Stimulated activated naive CD4-positive, alpha-beta T cell (primary cell): Measurements from ENCODE around the gene SCCPDH.

Experiments
- DNase-seq, 6 experiments: peaks; one replicate each; lab custom pipeline; 2025; lab: John Stamatoyannopoulos, UW

Gene SCCPDH

DNA sequence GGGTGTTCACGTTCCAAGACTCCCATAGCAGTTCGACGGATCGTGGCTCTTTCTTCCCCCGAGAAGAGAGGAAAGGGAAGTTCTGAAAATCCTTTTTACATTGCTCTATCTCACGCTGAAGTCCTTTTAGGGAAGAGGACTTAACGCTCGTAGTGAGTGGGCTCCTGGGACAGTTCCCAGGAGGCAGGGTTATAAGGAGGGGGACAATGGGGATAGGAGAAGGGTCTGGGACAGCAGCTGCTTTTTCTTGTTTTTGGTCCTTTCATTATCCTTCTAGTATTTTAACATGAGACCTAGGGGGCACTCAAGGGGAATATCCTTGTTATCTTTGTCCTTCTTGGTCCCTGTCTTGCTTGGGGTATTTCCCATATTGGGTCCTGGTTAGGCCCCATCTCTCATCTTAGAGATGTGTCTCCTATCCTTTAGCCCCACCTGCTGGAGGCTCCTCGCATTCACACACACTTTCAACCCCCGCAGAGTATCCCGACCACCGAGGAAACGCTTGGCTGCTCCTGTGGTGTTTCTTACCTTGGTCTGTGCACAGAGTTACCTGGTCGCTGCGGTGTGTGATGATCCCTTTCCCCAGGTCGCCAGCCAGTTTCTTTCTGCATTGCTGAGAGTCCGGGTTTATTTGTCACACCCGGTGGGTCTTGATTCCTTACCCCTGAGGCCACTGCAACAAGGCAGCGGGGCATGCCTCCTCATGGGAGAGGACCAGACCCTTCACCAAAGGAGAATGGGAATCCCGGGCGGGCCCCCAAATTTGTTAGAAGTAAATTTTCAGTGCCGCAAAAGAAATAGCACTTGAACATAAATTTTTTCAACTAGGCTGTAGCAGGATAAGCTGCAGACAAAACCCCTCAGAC, 29.7 kb downstream of the SCCPDH start:
- peak; percentile 3 to 58 (median 34) for DNase-seq

DNA sequence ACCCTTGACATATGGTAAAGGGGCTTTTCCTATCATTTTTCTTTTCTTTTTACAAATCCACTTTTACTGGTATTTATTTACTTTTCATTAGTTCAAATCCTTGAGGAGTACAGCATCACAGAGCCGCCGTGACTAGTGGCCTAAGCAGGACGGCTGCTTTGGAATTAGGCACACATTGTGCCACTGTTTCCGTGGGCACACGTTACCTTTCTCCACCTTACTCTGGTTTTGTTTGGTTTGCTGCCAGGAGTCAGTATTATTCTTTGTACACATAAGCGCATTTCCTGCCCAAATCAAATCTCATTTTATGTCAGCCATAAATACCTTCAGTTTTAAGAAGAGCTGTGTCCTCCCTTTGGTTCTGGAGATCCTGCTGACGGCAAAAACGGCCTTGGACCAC, 31.2 kb downstream of the SCCPDH start:
- DNase-seq: no peak

DNA sequence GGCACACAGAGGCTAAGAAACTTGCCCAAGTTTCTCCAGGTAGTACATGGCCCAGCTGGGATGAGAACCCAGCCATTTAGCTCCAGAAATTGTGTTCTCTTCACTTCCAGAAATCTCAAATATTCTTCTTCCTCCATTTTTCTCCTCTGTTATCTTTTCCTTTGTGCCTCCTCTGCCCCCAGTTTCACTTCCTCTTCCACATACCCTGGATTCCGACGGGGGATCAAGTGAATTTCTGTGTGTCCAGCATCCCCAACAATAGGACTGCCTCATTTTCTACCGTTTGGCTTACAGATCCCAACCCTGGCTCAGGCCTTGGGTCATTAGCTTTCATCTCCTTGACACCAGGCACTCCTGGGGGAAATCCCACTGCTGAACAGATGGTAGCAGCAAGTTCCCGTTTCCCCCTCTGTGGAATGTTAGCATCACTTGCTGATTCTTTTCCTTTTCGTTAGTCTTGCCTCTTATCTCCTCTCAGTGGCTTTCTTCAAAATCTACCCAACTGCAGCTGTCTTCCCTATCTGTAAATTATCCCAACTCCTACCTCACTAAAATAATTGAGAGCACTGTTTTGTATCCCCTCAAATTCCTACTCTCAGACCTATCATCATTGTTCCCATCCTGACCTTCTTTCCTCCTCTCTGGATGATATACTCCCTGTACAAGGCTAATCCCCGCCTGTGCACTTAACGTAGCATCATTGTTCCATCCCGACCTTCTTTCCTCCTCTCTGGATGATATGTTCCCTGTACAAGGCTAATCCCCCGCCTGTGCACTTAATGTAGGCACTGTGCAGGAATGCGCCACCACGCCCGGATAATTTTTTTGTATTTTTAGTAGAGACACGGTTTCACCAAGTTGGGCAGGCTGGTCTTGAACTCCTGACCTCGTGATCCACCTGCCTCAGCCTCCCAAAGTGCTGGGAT, 36.5 kb downstream of the SCCPDH start:
- no peak for DNase-seq

- no peak for DNase-seq
Observed at GRCh38 chr1:246761396-246761795, 37.2 kb downstream of the SCCPDH start.

DNA sequence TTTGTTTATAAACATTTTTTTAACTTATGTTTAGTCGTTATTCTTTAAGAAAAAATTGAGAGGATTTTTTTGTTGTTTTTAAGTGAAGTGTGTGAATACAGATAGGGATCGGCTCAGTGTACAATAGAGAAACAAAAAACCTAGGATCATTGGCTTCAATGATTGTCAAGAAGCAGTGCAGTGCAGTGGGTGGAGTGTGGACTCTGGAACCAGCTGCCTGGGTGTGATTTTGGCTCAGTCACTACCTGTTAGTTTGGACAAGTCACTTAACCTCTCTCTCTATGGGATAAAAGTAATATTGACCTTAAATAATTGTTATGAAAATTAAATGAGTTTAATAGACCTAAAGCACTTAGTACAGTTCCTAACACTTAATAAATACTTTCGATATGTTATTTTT, 41.3 kb downstream of the SCCPDH start:
- no peak for DNase-seq

DNA sequence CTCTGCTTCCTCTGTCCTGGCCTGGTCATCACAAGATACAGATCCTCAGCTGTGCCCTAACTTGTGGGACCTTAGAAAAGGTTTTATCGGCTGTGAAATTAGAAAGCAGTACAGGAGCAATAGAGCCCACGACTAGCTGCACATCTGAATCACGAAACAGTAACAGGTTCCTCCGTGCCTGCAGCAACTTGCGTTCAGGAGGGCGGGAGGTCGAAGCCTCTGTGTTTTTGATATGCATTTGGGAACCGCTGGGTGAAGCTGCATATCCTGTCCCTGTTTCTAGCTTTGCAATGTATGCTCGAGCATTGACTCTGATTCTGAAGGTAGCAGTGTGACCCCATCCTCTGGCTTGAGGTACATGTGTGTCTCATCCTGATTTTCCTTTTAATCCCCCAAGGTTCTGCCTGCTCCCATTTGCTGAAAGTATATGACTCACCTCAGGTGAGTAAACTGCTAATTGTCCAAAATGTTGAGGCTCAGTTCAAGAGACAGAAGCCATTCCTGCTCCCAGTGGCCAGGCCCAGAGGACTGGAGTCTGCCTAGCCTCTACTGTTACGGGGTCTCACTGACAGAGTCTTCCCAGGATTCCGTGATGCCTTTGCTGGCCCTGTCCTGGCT, 44.3 kb downstream of the SCCPDH start:
- DNase-seq: no peak

DNA sequence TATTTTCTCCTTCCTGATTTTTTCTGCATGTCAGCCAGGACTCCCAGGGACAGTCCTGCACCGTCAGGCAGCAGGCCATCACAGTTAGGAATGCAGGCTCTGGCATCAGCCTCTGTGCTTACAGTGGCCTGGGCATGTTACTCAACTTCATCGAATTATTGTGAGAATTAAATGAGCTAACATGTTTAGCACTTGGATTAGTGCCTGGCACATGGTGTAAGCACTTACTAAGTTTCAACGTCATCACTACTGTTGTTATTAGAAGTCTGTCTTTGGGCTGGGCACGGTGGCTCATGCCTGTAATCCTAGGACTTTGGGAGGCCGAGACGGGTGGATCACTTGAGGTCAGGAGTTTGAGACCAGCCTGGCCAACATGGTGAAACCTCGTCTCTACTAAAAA, 45.1 kb downstream of the SCCPDH start:
- DNase-seq: no peak

GRCh38 chr1:246771366-246771765, 47.2 kb downstream of the SCCPDH start:
- DNase-seq: no peak

- DNase-seq: no peak
Observed at GRCh38 chr1:246772686-246773085, 48.5 kb downstream of the SCCPDH start.

DNA sequence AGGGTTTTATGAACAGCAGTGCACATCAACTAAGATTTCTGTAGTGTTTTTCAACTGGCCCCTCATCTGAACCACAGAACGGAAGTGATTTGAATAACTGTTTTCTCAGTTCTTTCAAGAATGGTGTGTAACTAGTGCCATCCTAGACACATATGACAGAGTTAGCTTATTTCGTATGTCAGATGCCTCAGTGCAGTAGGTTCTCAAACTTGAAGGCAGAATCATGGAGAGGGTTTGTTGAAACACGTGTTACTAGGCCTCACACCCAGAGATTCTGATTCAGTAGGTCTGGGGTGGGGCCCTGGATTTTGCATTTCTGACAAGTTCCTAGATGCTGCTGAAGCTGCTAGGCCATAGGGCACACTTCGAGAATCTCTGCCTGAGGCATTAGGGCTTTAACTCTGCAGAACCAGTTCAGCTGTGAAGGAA, 49.0 kb downstream of the SCCPDH start:
- no peak for DNase-seq

GRCh38 chr1:246775531-246776385, 51.5 kb downstream of the SCCPDH start:
- DNase-seq: no peak

DNA sequence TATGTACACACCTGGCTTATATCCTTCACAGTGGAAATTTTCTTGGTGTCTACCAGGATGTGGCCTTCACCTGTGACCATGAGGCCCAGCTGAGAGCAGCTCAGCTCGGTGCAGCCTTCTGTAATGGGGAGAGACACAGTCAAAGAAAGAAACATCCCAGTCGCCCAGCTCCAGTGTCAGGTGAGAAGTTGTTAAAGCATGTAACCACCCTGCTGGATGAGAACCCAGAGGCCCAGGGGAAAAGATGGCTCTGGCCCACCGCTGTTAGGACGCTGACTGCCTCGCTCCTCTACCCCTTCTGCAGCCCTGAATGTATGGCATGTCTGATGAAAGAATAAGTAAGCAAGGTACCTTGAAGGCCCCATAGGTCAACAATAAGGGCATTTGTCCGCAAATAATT, 52.7 kb downstream of the SCCPDH start:
- no peak for DNase-seq

- no peak for DNase-seq
Observed at GRCh38 chr1:246778663-246779062, 54.5 kb downstream of the SCCPDH start.

DNA sequence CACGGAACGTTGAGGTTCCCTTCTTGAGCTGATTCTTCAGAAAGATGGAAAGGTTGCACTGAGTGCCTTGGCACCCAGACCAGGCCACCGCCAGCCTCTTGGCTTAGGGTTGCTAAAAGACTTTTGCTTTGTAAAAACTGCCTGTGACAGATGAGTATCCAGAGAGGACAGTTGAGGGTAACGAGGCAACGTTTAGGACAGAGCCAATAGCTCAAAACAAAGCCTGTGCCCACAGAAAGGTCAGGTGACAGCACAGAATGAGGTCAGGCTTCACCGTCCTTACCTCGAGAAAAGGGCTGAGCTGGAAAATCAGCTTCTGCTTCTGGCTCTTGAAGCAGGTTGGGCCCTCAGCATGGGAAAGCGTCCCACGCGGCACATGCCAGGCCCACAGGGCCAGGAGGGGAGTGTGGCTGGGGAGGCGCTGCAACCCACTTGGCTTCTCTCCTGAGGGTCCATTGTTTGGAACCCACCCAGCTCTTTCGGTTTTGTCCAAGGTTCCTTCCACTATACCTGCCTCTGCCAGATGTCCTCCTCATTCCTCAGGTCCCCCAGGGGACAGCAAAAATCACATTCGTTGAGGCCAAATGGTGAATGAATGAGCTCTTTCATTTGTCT, 55.5 kb downstream of the SCCPDH start:
- no peak for DNase-seq

- DNase-seq: no peak
Observed at GRCh38 chr1:246780264-246780663, 56.1 kb downstream of the SCCPDH start.

GRCh38 chr1:246781212-246781611, 57.0 kb downstream of the SCCPDH start:
- DNase-seq: no peak

DNA sequence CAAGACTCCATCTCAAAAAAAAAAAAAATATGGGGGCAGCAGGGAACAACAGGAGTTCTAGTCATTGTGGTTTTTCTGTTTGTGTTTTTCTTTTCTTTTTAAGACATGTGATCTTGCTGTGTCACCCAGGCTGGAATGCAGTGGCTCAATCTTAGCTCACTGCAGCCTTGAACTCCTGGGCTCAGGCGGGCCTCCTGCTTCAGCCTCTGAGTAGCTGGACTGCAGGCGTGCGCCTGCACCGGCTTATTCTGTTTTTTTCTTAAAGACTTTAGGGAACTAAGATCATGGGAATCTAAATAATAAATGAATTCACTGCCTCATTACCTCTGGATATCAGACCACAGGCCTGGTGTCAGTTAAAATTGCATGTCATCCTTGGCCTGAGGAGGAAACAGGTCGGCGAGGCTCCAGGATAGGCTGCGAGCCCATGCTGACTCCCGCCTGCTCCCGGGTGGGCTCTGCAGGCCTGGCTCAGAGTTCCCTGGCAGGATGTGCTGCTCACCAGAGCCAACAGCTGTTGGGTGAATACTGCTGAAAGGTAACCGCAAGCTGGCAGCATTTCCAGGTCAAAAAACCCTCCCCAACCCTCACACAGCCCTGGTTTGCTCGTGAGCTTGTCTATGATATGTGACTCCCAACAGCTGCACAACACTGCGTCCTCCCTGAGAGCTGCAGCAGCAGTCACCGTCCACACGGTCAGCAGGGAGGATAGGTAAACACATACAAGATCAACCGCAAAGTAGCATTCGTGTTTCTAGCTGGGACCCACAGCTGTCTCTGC, 58.1 kb downstream of the SCCPDH start:
- DNase-seq: peak in 1 of 6 experiments; percentile 24

DNA sequence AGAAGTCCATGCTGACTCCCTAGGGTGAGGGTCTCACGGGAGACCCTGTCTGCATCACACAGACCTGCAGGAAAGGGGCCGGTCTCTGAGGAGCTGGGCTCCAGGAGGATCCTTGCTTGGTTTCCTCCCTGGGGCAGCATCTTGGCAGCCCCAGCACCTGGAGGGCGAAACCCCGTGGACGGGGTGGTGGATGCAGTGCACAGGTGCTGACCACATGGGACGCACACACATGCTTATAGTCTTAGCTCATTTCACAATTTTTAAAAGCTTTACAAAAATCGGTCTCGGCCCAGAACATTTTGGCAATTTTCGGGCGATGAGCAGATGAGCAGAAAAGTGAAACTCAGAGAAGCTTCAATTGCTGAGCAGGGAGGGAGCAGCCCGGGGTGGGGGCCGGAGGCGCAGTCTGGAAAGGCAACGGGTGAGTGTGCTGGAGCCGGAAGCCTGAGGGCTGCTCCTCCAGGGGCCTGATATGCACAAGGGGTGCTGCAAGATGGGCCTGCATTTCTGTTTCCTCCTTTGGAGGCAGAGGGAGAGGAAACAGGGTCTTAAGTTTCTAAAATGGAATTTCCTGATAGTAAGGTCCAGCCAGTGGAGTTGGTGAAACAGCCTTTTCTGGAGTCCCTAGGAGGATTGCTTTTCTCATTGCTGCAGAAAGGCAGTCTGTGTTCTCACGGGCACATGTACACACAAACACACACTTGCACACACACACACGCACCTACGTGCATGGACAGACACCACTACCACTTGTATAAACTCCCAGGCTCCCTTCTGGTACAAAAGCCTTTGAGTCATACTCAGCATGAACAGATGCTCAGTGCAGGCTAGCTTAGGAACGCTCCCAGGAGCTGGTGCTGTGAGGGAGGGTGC, 60.6 kb downstream of the SCCPDH start:
- DNase-seq: peak in 2 of 6 experiments; percentile 19 to 20

- DNase-seq: no peak
Observed at GRCh38 chr1:246785494-246786111, 61.4 kb downstream of the SCCPDH start.
